ENCODE data around the gene BMI1. TPM values are rescaled to one million over a fixed set of nuclear protein-coding genes. Genes with fewer than 3 reads are reported as not detected.

The BMI1 gene
- total and polyA plus RNA-seq, 2 donors from 2014 or later: 18.7 to 49.0 TPM

DNA sequence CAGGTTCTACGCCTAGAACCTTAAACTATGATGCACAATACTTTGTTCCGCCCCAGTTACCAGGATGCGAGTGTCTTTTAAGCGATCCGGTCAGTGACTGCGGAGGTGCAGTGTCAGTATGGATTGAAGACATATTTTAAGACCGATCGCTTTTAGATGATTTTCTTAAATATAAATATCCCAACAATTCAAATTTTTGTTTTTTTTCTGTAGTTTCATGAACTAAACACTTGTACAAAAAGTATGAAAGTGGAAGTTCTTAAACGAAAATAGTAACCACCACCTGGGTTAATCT lies 3.9 kb upstream of the BMI1 start:
- Histone ChIP-seq H3K9me3 (ENCODE audit: control insufficient read depth in 2 of 3, insufficient read depth in 1 of 3, low read length in 3 of 3) (no peaks in the 10 kb centered on the region), H3K27me3 (ENCODE audit: control insufficient read depth, insufficient read depth, low read length) (no peaks in the 10 kb centered on the region), H3K36me3 (ENCODE audit: control insufficient read depth in 2 of 3, insufficient read depth in 3 of 3, low read length in 3 of 3) (no peaks in the 10 kb centered on the region), H3K4me1 (ENCODE audit: control insufficient read depth in 2 of 3, insufficient read depth in 2 of 3, low read depth in 1 of 3, low read length in 3 of 3) (peaks cover 0 to 10% (median 7%) of the 10 kb centered on the region in 3 donors), H3K9ac (ENCODE audit: low read length in 3 of 3) (peak overlapping the region; percentile 49 to 92 (median 68)), H3K27ac (ENCODE audit: low read depth in 2 of 2, low read length in 2 of 2) (peak overlapping the region; percentile 88 to 96), H3K4me3 (ENCODE audit: low read length in 3 of 3) (peak overlapping the region; percentile 69 to 97 (median 92))
- intact Hi-C loops (cut with DNase I): no loop called here
- no peak for DNase-seq
- FAIRE-seq: no peak
- TF ChIP-seq, protein P1, sequence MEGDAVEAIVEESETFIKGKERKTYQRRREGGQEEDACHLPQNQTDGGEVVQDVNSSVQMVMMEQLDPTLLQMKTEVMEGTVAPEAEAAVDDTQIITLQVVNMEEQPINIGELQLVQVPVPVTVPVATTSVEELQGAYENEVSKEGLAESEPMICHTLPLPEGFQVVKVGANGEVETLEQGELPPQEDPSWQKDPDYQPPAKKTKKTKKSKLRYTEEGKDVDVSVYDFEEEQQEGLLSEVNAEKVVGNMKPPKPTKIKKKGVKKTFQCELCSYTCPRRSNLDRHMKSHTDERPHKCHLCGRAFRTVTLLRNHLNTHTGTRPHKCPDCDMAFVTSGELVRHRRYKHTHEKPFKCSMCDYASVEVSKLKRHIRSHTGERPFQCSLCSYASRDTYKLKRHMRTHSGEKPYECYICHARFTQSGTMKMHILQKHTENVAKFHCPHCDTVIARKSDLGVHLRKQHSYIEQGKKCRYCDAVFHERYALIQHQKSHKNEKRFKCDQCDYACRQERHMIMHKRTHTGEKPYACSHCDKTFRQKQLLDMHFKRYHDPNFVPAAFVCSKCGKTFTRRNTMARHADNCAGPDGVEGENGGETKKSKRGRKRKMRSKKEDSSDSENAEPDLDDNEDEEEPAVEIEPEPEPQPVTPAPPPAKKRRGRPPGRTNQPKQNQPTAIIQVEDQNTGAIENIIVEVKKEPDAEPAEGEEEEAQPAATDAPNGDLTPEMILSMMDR (IDR thresholded peaks at IDR 0.05; ENCODE audit: borderline replicate concordance, extremely low read depth, insufficient read depth): no peak

DNA sequence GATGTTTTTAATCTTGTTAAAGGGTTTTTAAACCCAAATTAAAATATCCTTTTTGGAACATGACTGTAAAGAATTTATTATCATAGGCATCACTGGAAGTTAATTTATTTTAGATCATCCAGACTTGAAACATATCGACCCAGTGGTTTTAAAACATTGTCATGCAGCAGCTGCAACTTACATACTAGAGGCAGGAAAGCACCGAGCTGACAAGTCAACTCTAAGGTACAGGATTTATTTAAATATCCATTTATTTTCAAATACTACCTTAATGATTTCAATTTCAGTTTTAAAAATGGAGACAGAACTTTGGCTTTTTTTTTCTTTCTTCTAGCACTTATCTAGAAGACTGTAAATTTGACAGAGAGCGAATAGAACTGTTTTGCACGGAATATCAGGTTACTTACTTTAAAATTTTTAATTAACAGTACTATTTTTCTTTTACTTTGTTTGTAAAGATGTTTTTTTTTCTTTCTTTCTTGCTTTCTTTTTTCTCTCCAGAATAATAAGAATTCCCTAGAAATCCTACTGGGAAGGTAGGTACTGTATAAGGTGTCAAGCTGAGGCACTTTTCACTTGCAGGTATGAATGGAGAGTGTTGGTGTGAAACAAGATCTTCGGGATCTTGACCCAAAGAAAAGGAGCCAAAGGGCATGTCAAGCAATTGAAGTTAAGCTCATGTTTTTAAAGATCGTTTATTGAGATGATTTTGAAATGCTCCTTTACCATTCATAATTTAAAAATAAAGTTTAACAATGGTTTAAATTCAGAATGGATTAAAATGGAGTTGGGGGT lies 2.9 kb upstream of the BMI1 start:
- no peak overlapping the region for H3K4me3 ChIP-seq (ENCODE audit: low read length in 3 of 3)
- TF ChIP-seq, protein P1 (IDR thresholded peaks at IDR 0.05; ENCODE audit: borderline replicate concordance, extremely low read depth, insufficient read depth): no peak
- peak in 2 of 5 donors; percentile 21 to 37 for DNase-seq
- H3K9ac ChIP-seq (ENCODE audit: low read length in 3 of 3): no peak overlapping the region
- H3K27me3 ChIP-seq (ENCODE audit: control insufficient read depth, insufficient read depth, low read length): peaks cover 7% of the 10 kb centered on the region
- intact Hi-C loops (cut with DNase I): no loop called here
- H3K36me3 ChIP-seq (ENCODE audit: control insufficient read depth in 2 of 3, insufficient read depth in 3 of 3, low read length in 3 of 3): no peaks in the 10 kb centered on the region
- peaks cover 2 to 12% (median 10%) of the 10 kb centered on the region in 3 donors for H3K4me1 ChIP-seq (ENCODE audit: control insufficient read depth in 2 of 3, insufficient read depth in 2 of 3, low read depth in 1 of 3, low read length in 3 of 3)
- FAIRE-seq: peak; percentile 32
- H3K9me3 ChIP-seq (ENCODE audit: control insufficient read depth in 2 of 3, insufficient read depth in 1 of 3, low read length in 3 of 3): no peaks in the 10 kb centered on the region
- H3K27ac ChIP-seq (ENCODE audit: low read depth in 2 of 2, low read length in 2 of 2): no peak overlapping the region

DNA sequence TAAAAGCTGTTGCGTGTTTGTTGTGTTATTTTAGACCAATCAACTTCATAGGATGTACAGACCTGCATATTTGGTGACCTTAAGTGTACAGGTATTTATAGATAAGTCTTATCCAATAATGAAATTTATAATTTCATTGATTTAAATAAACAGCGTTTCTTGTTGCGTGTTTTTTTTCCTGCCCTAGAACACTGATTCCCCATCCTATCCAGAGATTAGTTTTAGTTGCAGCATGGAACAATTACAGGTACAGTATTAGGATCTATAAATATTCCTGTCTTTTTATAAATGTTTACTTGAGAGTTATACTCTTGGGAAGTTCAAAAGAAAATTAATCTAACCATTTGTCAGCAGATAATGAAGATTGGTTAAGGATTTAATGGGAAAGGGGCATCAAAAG lies 2.1 kb upstream of the BMI1 start:
- H3K27ac ChIP-seq (ENCODE audit: low read depth in 2 of 2, low read length in 2 of 2): no peak overlapping the region
- no peak overlapping the region for H3K4me3 ChIP-seq (ENCODE audit: low read length in 3 of 3)
- H3K9ac ChIP-seq (ENCODE audit: low read length in 3 of 3): no peak overlapping the region
- TF ChIP-seq, protein P1 (IDR thresholded peaks at IDR 0.05; ENCODE audit: borderline replicate concordance, extremely low read depth, insufficient read depth): no peak
- H3K27me3 ChIP-seq (ENCODE audit: control insufficient read depth, insufficient read depth, low read length): peaks cover 7% of the 10 kb centered on the region
- DNase-seq (peak in 1 of 5 donors; percentile 5), FAIRE-seq (no peak)
- H3K36me3 ChIP-seq (ENCODE audit: control insufficient read depth in 2 of 3, insufficient read depth in 3 of 3, low read length in 3 of 3): no peaks in the 10 kb centered on the region
- peaks cover 2 to 12% (median 10%) of the 10 kb centered on the region in 3 donors for H3K4me1 ChIP-seq (ENCODE audit: control insufficient read depth in 2 of 3, insufficient read depth in 2 of 3, low read depth in 1 of 3, low read length in 3 of 3)
- no peaks in the 10 kb centered on the region for H3K9me3 ChIP-seq (ENCODE audit: control insufficient read depth in 2 of 3, insufficient read depth in 1 of 3, low read length in 3 of 3)
- intact Hi-C loops (cut with DNase I): no loop called here
